SK-N-SH (cell line): ENCODE measurements around the gene KSR2. TPM values are rescaled to one million over a fixed set of nuclear protein-coding genes. Genes with fewer than 3 reads are reported as not detected.

Source experiments
- CTCF ChIA-PET: fragments of 300-600, 350-600 bp; formaldehyde crosslinking; extraction: SDS; loops from one replicate; lab custom pipeline; 2021; lab: Yijun Ruan, JAX
- POLR2A ChIA-PET: fragments of 350-600 bp; sonication (Branson Sonifier 250); formaldehyde crosslinking; extraction: SDS; loops from one replicate; lab custom pipeline; 2020; ENCODE audit warnings: antibody characterized with exemption, inconsistent platforms; lab: Yijun Ruan, JAX
- DNase-seq: peaks from one replicate; pipeline ENCODE4 v3.0.0; 2012
- H2AFZ ChIP-seq: fragments of 200-600 bp; sonication (generic); 2 replicates; pipeline ENCODE4 v1.8.1; 2016; ENCODE audit warnings: antibody characterized with exemption, mild to moderate bottlenecking, low read depth
- H3F3A ChIP-seq: fragments of 200-600 bp; sonication (generic); replicated peaks from 2 replicates; pipeline ENCODE3; 2016; ENCODE audit warnings: antibody characterized with exemption, mild to moderate bottlenecking; ENCODE audit not compliant: insufficient read depth
- H3K27ac ChIP-seq, 2 experiments: fragments of 200-500 bp in 1 of 2; fragments of 200-600 bp in 1 of 2; sonication (Bioruptor generic) in 1 of 2; sonication (generic), shearing (Covaris generic) in 1 of 2; 2 replicates each; pipeline versions ENCODE4 v1.5.1 to v1.6.1; 2014 to 2016; ENCODE audit warnings: low read depth in 2 of 2, inconsistent platforms in 1 of 2, low read length in 1 of 2, mild to moderate bottlenecking in 1 of 2, mixed read lengths in 1 of 2
- H3K27me3 ChIP-seq: fragments of 200-600 bp; sonication (generic), shearing (Covaris generic); 2 replicates; pipeline ENCODE4 v1.6.1; 2016; ENCODE audit warnings: mixed run types; ENCODE audit not compliant: insufficient read depth
- H3K36me3 ChIP-seq, 2 experiments: fragments of 200-500 bp in 1 of 2; fragments of 200-600 bp in 1 of 2; sonication (Bioruptor generic) in 1 of 2; sonication (generic) in 1 of 2; replicated peaks in 1 of 2; 2 replicates each; pipeline versions ENCODE3 to v1.5.1; 2014 to 2016; ENCODE audit warnings: low read length in 1 of 2, mild to moderate bottlenecking in 1 of 2; ENCODE audit not compliant: insufficient read depth in 2 of 2, control insufficient read depth in 1 of 2
- H3K4me1 ChIP-seq, 2 experiments: fragments of 200-500 bp in 1 of 2; fragments of 200-600 bp in 1 of 2; sonication (Bioruptor generic) in 1 of 2; sonication (generic), shearing (Covaris generic) in 1 of 2; 2 replicates each; pipeline versions ENCODE4 v1.5.1 to v1.6.1; 2014 to 2016; ENCODE audit warnings: low read depth in 1 of 2, low read length in 1 of 2, mixed run types in 1 of 2; ENCODE audit not compliant: insufficient read depth in 2 of 2, control insufficient read depth in 1 of 2
- H3K4me2 ChIP-seq: fragments of 200-600 bp; sonication (generic), shearing (Covaris generic); 2 replicates; pipeline ENCODE4 v1.6.1; 2017; ENCODE audit warnings: mixed run types
- H3K4me3 ChIP-seq, 2 experiments: fragments of 200-500 bp in 1 of 2; fragments of 200-600 bp in 1 of 2; sonication (Bioruptor generic) in 1 of 2; sonication (generic), shearing (Covaris generic) in 1 of 2; 2 replicates each; pipeline versions ENCODE4 v1.5.1 to v1.8.1; 2014 to 2016; ENCODE audit warnings: low read depth in 2 of 2, inconsistent platforms in 1 of 2, low read length in 1 of 2, mild to moderate bottlenecking in 1 of 2, mixed read lengths in 1 of 2, moderate library complexity in 1 of 2
- H3K79me2 ChIP-seq: fragments of 200-600 bp; sonication (generic); 2 replicates; pipeline ENCODE4 v1.8.1; 2017; ENCODE audit warnings: mild to moderate bottlenecking; ENCODE audit not compliant: insufficient read depth
- H3K9ac ChIP-seq: fragments of 200-600 bp; sonication (generic); 2 replicates; pipeline ENCODE4 v1.6.1; 2017; ENCODE audit warnings: mixed run types
- H3K9me2 ChIP-seq: fragments of 200-600 bp; sonication (generic); 2 replicates; pipeline ENCODE4 v1.6.1; 2017; ENCODE audit warnings: mixed run types
- H3K9me3 ChIP-seq: fragments of 200-600 bp; sonication (generic); 2 replicates; pipeline ENCODE4 v1.6.1; 2017; ENCODE audit warnings: mixed run types, mild to moderate bottlenecking, moderate library complexity
- H4K20me1 ChIP-seq: fragments of 200-600 bp; sonication (generic); 2 replicates; pipeline ENCODE4 v1.6.1; 2017; ENCODE audit warnings: mild to moderate bottlenecking, mixed run types; ENCODE audit not compliant: insufficient read depth
- CTCF ChIP-seq: fragments of 200-600 bp; sonication (generic); IDR thresholded peaks from 2 replicates; pipeline ENCODE4 v1.6.1; 2017; ENCODE audit warnings: antibody characterized with exemption, mild to moderate bottlenecking, moderate library complexity
- EZH2phosphoT487 ChIP-seq: fragments of 200-600 bp; sonication (generic); IDR thresholded peaks from 2 replicates; pipeline ENCODE4 v1.6.1; 2017; ENCODE audit warnings: low read depth, mixed run types, mild to moderate bottlenecking, antibody characterized with exemption, moderate library complexity, borderline replicate concordance
- MAX ChIP-seq: IDR thresholded peaks from 2 replicates; pipeline ENCODE4 v1.4.0; 2012; ENCODE audit warnings: low read depth
- MXI1 ChIP-seq: IDR thresholded peaks from 2 replicates; pipeline ENCODE4 v1.6.1; 2012; ENCODE audit warnings: mild to moderate bottlenecking, low read depth, low read length, improper control_type of control experiment
- NFIC ChIP-seq: IDR thresholded peaks from 2 replicates; pipeline ENCODE4 v1.4.0; 2012; ENCODE audit warnings: borderline replicate concordance
- REST ChIP-seq: IDR thresholded peaks from 2 replicates; pipeline ENCODE4 v1.6.1; 2012; ENCODE audit warnings: mild to moderate bottlenecking, low read depth, low read length, moderate library complexity
- RXRA ChIP-seq: IDR thresholded peaks from 2 replicates; pipeline ENCODE4 v1.4.0; 2012; ENCODE audit warnings: low read depth, mild to moderate bottlenecking, borderline replicate concordance
- USF1 ChIP-seq: IDR thresholded peaks from 2 replicates; pipeline ENCODE4 v1.4.0; 2012; ENCODE audit warnings: low read depth, borderline replicate concordance
- YY1 ChIP-seq: IDR thresholded peaks from 2 replicates; pipeline ENCODE4 v1.4.0; 2012; ENCODE audit warnings: low read depth, mild to moderate bottlenecking
- ZBTB33 ChIP-seq: IDR thresholded peaks from 2 replicates; pipeline ENCODE4 v1.4.0; 2012; ENCODE audit warnings: low read depth, borderline replicate concordance
- WGBS: methylation state at CpG from one replicate; pipeline ENCODE4 v1.1.6; 2017; ENCODE audit warnings: low lambda C conversion rate; 5-methylcytosine and 5-hydroxymethylcytosine counted together
- polyA plus RNA-seq, 3 experiments: library from polyadenylated mRNA; depleted of rRNA; stranded (reverse); fragments of >200 nt; gene quantifications; 2 replicates each; pipeline ENCODE4 v1.2.3, GENCODE V29; 2012

KSR2 gene
- polyA plus RNA-seq, 1 of the 3 experiments (the other 2 are of a cell fraction) = 0.12 TPM

GRCh38 chr12:117470804-117471203, 498.0 kb downstream of the KSR2 start:
- H3K9me2 ChIP-seq = no peaks in the 10 kb centered on the region
- no peaks in the 10 kb centered on the region for H4K20me1 ChIP-seq
- DNase-seq = no peak
- no peak overlapping the region for H3K4me3 ChIP-seq
- TF ChIP-seq CTCF (peak; percentile 43), MXI1 (no peak), RXRA (no peak), USF1 (no peak), ZBTB33 (no peak), EZH2phosphoT487 (no peak)
- TF ChIP-seq, all 33 proteins: peak for 1
- Histone ChIP-seq H3K9me3 (no peaks in the 10 kb centered on the region), H3F3A (no peaks in the 10 kb centered on the region), H3K4me2 (no peak overlapping the region), H3K27me3 (no peaks in the 10 kb centered on the region), H3K27ac (no peak overlapping the region), H3K79me2 (no peaks in the 10 kb centered on the region), H3K9ac (no peak overlapping the region), H2AFZ (no peak overlapping the region), H3K4me1 (peaks cover 0 to 31% of the 10 kb centered on the region in 2 experiments; a peak in 2 of 4 replicates), H3K36me3 (no peaks in the 10 kb centered on the region)
- ChIA-PET CTCF (interaction anchor here (0.9 to 1.4 kb wide), 2 partner anchors 11 to 104 kb away, joined by 3 read pairs; no protein-coding TSS in a partner anchor), POLR2A (no interaction called here)
- WGBS = 45% methylated on average over 2 of the region's 2 CpGs

- DNase-seq = no peak
- H3K79me2 ChIP-seq = no peaks in the 10 kb centered on the region
- TF ChIP-seq REST (no peak), YY1 (no peak), MAX (no peak), NFIC (no peak)
- no peaks in the 10 kb centered on the region for H3F3A ChIP-seq
- no peak overlapping the region for H2AFZ ChIP-seq
- no peaks in the 10 kb centered on the region for H3K9me2 ChIP-seq
- H3K36me3 ChIP-seq = no peaks in the 10 kb centered on the region
- H3K4me1 ChIP-seq = peaks cover 0 to 30% of the 10 kb centered on the region in 2 experiments; a peak in 2 of 4 replicates
- H3K9me3 ChIP-seq = no peaks in the 10 kb centered on the region
- WGBS = 53% methylated on average over 4 of the region's 4 CpGs
- no peak overlapping the region for H3K4me2 ChIP-seq
- ChIA-PET POLR2A (no interaction called here), CTCF (interaction anchor here (0.7 to 0.9 kb wide), 2 partner anchors 18 to 81 kb away, joined by 3 to 4 read pairs; no protein-coding TSS in a partner anchor)
- no peaks in the 10 kb centered on the region for H4K20me1 ChIP-seq
- H3K9ac ChIP-seq = no peak overlapping the region
- no peak overlapping the region for H3K4me3 ChIP-seq
- no peaks in the 10 kb centered on the region for H3K27me3 ChIP-seq
- H3K27ac ChIP-seq = no peak overlapping the region
Observed at GRCh38 chr12:117469883-117470483, 498.8 kb downstream of the KSR2 start.
